NB4 (cell line): ENCODE measurements around the gene OR5D13.

Source experiments
- CTCF ChIP-seq: IDR thresholded peaks from one replicate; pipeline ENCODE4 v1.5.1; 2012; ENCODE audit warnings: low read depth, low read length
- POLR2A ChIP-seq: IDR thresholded peaks from 2 replicates; pipeline ENCODE4 v1.6.1; 2011; ENCODE audit warnings: mild to moderate bottlenecking; ENCODE audit not compliant: insufficient read length; ENCODE audit errors: extremely low read depth

GRCh38 chr11:55806248-55806647 lies 33.0 kb downstream of the OR5D13 start:
- no peak for TF ChIP-seq CTCF
- TF ChIP-seq POLR2A = no peak
